GM21786 (cell line): ENCODE data around the gene GNPDA1.

Experiments used
- ATAC-seq: cut with Tn5 transposase; IDR thresholded peaks from one replicate; pipeline ENCODE4 v1.9.1; 2021; ENCODE audit not compliant: unreplicated experiment

GNPDA1 gene

GRCh38 chr5:141995656-141996055 is 17.2 kb downstream of the GNPDA1 start:
- no peak for ATAC-seq

GRCh38 chr5:141994511-141995136 is 18.2 kb downstream of the GNPDA1 start:
- ATAC-seq: no peak

- ATAC-seq: peak; percentile 64
These were observed 20.4 kb downstream of the GNPDA1 start for GRCh38 chr5:141992349-141992963.

GRCh38 chr5:141989720-141990119 is 23.1 kb downstream of the GNPDA1 start:
- ATAC-seq: no peak

- ATAC-seq: no peak
These were observed 26.8 kb downstream of the GNPDA1 start for GRCh38 chr5:141986072-141986471.

- no peak for ATAC-seq
These were observed 30.2 kb downstream of the GNPDA1 start for GRCh38 chr5:141982626-141983025.

GRCh38 chr5:141978389-141978788 is 34.4 kb downstream of the GNPDA1 start:
- ATAC-seq: no peak

GRCh38 chr5:141976176-141976575 is 36.7 kb downstream of the GNPDA1 start:
- no peak for ATAC-seq

GRCh38 chr5:141973871-141974595 is 38.8 kb downstream of the GNPDA1 start:
- ATAC-seq: no peak

GRCh38 chr5:141969783-141970771 is 42.8 kb downstream of the GNPDA1 start:
- ATAC-seq: peak; percentile 61

GRCh38 chr5:141968914-141969608 is 43.8 kb downstream of the GNPDA1 start, which contains the start of gene RNF14:
TSS of gene RNF14 (plus strand) at chr5:141969105. CDS start at chr5:141973589, 4,484 bp downstream.
- peak; percentile 86 for ATAC-seq

- ATAC-seq: no peak
These were observed 45.9 kb downstream of the GNPDA1 start for GRCh38 chr5:141966963-141967333.

- ATAC-seq: no peak
These were observed 46.4 kb downstream of the GNPDA1 start for GRCh38 chr5:141966275-141966962.

- ATAC-seq: no peak
These were observed 47.8 kb downstream of the GNPDA1 start for GRCh38 chr5:141965071-141965470.

GRCh38 chr5:141963701-141964100 is 49.1 kb downstream of the GNPDA1 start:
- ATAC-seq: no peak

GRCh38 chr5:141961466-141961865 is 51.4 kb downstream of the GNPDA1 start:
- ATAC-seq: no peak

- ATAC-seq: peak; percentile 94
These were observed 52.1 kb downstream of the GNPDA1 start for GRCh38 chr5:141960449-141961323.

GRCh38 chr5:141960018-141960417 is 52.8 kb downstream of the GNPDA1 start:
- ATAC-seq: no peak
